HepG2 (cell line): Measurements from ENCODE around the gene KIF1C. TPM values are rescaled to one million over a fixed set of nuclear protein-coding genes. Genes with fewer than 3 reads are reported as not detected.

Experiments used
- ATAC-seq: fragments of 200-7000 bp; cut with Tn5 transposase; 3 replicates; pipeline ENCODE4 v1.9.1; 2020; ENCODE audit warnings: mild to moderate bottlenecking, moderate library complexity
- BruUV-seq: library from RNA; stranded (reverse); fragments of 400-500 nt; replicated peaks from 2 replicates; lab custom pipeline; 2021; lab: Mats Ljungman, UMichigan
- CTCF ChIA-PET: fragments of 300-600 bp; formaldehyde crosslinking; extraction: SDS; loops from one replicate; lab custom pipeline; 2021; ENCODE audit warnings: low total read pairs, inconsistent platforms, low intra/inter-chr PET ratio; lab: Yijun Ruan, JAX
- POLR2A ChIA-PET: fragments of 350-600 bp; sonication (Branson Sonifier 250); formaldehyde crosslinking; loops from one replicate; lab custom pipeline; 2020; ENCODE audit warnings: antibody characterized with exemption, inconsistent platforms; lab: Yijun Ruan, JAX
- DNase-seq: peaks from one replicate; pipeline ENCODE4 v3.0.0-alpha.2; 2015; ENCODE audit warnings: low spot score
- FAIRE-seq: peaks from 3 replicates; lab custom pipeline; 2011; peaks lifted over from hg19 to GRCh38; lab: Jason Lieb, UNC
- H2AFZ ChIP-seq: one replicate; pipeline ENCODE4 v1.6.1; 2011; ENCODE audit warnings: low read length, inconsistent platforms
- H3K27ac ChIP-seq: fragments of 300-600 bp; 3 replicates; pipeline ENCODE4 v1.8.0; 2011; ENCODE audit warnings: mixed run types, mild to moderate bottlenecking, mixed read lengths, low read length, inconsistent platforms; ENCODE audit not compliant: insufficient read depth; ENCODE audit errors: extremely low read length
- H3K27me3 ChIP-seq, 2 experiments: fragments of 200-600 bp in 1 of 2; 2 replicates in 1 of 2; 3 replicates in 1 of 2; pipeline versions ENCODE4 v1.6.0 to v1.8.0; 2011; ENCODE audit warnings: low read length in 2 of 2, mild to moderate bottlenecking in 2 of 2, moderate library complexity in 2 of 2, inconsistent platforms in 1 of 2; ENCODE audit not compliant: insufficient read depth in 2 of 2, control insufficient read depth in 1 of 2
- H3K36me3 ChIP-seq, 2 experiments: fragments of 200-600 bp in 1 of 2; replicated peaks in 1 of 2; 2 replicates in 1 of 2; 3 replicates in 1 of 2; pipeline versions ENCODE4 v1.5.1 to v1.8.0; 2011; ENCODE audit warnings: low read length in 2 of 2, inconsistent platforms in 1 of 2; ENCODE audit not compliant: insufficient read depth in 2 of 2, control insufficient read depth in 1 of 2
- H3K4me1 ChIP-seq: 2 replicates; pipeline ENCODE4 v1.5.1; 2012; ENCODE audit warnings: low read length, inconsistent platforms; ENCODE audit not compliant: insufficient read depth
- H3K4me2 ChIP-seq: 2 replicates; pipeline ENCODE4 v1.6.0; 2011; ENCODE audit warnings: low read depth, low read length, inconsistent platforms
- H3K4me3 ChIP-seq, 3 experiments: fragments of 200-600 bp in 1 of 3; sonication (generic), shearing (Covaris generic) in 1 of 3; replicated peaks in 1 of 3; 2 replicates each; pipeline ENCODE4 v1.5.1; 2011 to 2016; ENCODE audit warnings: low read length in 3 of 3, inconsistent platforms in 2 of 3, low read depth in 2 of 3, mild to moderate bottlenecking in 2 of 3, control low read depth in 1 of 3, mixed read lengths in 1 of 3; ENCODE audit not compliant: insufficient read depth in 1 of 3
- H3K79me2 ChIP-seq: one replicate; pipeline ENCODE4 v1.6.1; 2011; ENCODE audit warnings: low read length, inconsistent platforms; ENCODE audit not compliant: insufficient read depth
- H3K9ac ChIP-seq: 2 replicates; pipeline ENCODE4 v1.6.0; 2011; ENCODE audit warnings: mild to moderate bottlenecking, low read depth, low read length, inconsistent platforms; ENCODE audit not compliant: insufficient read depth
- H3K9me3 ChIP-seq: 2 replicates; pipeline ENCODE4 v1.5.1; 2012; ENCODE audit warnings: mild to moderate bottlenecking, low read length
- H4K20me1 ChIP-seq: 2 replicates; pipeline ENCODE4 v1.6.0; 2011; ENCODE audit warnings: inconsistent platforms, mild to moderate bottlenecking, low read length, moderate library complexity; ENCODE audit not compliant: insufficient read depth
- FOXC1 ChIP-seq: sonication (generic); formaldehyde crosslinking; IDR thresholded peaks from 2 replicates; pipeline ENCODE4 v1.8.0; 2022; ENCODE audit warnings: mild to moderate bottlenecking, missing genetic modification reagents, borderline replicate concordance
- HNRNPK ChIP-seq: fragments of 200-400 bp; formaldehyde crosslinking; IDR thresholded peaks from 2 replicates; pipeline ENCODE4 v1.6.1; 2018; ENCODE audit warnings: low read length, low read depth, moderate library complexity, mild to moderate bottlenecking; ENCODE audit not compliant: poor library complexity, severe bottlenecking
- PATZ1 ChIP-seq: sonication (generic); formaldehyde crosslinking; IDR thresholded peaks from 2 replicates; pipeline ENCODE4 v1.4.0; 2020; ENCODE audit warnings: missing genetic modification reagents
- SMC3 ChIP-seq: IDR thresholded peaks from 2 replicates; pipeline ENCODE4 v1.6.1; 2011; ENCODE audit warnings: low read length, improper control_type of control experiment
- STAG1 ChIP-seq: sonication (generic); formaldehyde crosslinking; IDR thresholded peaks from 2 replicates; pipeline ENCODE4 v1.4.0; 2020; ENCODE audit warnings: missing genetic modification reagents
- THAP9 ChIP-seq: sonication (generic); formaldehyde crosslinking; IDR thresholded peaks from 2 replicates; pipeline ENCODE4; 2020; ENCODE audit warnings: missing genetic modification reagents, mild to moderate bottlenecking, borderline replicate concordance
- YEATS2 ChIP-seq: sonication (generic); formaldehyde crosslinking; IDR thresholded peaks from 2 replicates; pipeline ENCODE4 v1.4.0; 2020; ENCODE audit warnings: missing genetic modification reagents, borderline replicate concordance
- ZBTB7A ChIP-seq: sonication (generic); formaldehyde crosslinking; IDR thresholded peaks from 2 replicates; pipeline ENCODE4 v1.8.0; 2022; ENCODE audit warnings: mild to moderate bottlenecking, missing genetic modification reagents
- ZFX ChIP-seq: sonication (generic); formaldehyde crosslinking; IDR thresholded peaks from 2 replicates; pipeline ENCODE4 v1.4.0; 2020; ENCODE audit warnings: mild to moderate bottlenecking, low read depth, missing genetic modification reagents, moderate library complexity
- ZNF12 ChIP-seq: sonication (generic); formaldehyde crosslinking; IDR thresholded peaks from 2 replicates; pipeline ENCODE4 v1.5.0; 2020; ENCODE audit warnings: missing genetic modification reagents
- ZNF574 ChIP-seq: sonication (generic); formaldehyde crosslinking; IDR thresholded peaks from 2 replicates; pipeline ENCODE4 v1.4.0; 2020; ENCODE audit warnings: missing genetic modification reagents
- ZNF737 ChIP-seq: sonication (generic); formaldehyde crosslinking; IDR thresholded peaks from 2 replicates; pipeline ENCODE4 v1.5.0; 2020; ENCODE audit warnings: missing genetic modification reagents, mild to moderate bottlenecking, borderline replicate concordance
- ZSCAN31 ChIP-seq: sonication (generic); formaldehyde crosslinking; IDR thresholded peaks from 2 replicates; pipeline ENCODE4 v1.5.0; 2020; ENCODE audit warnings: low read depth, mild to moderate bottlenecking, missing genetic modification reagents
- WGBS: methylation state at CpG from one replicate; pipeline ENCODE4 v1.1.6; 2017; ENCODE audit warnings: low lambda C conversion rate; 5-methylcytosine and 5-hydroxymethylcytosine counted together
- in situ Hi-C: cut with HindIII; loops from 2 replicates; pipeline ENCODE4 v1.10.0; 2017; ENCODE audit warnings: low pct_unique_long_range_greater_than_20kb; ENCODE audit not compliant: extremely low pct_ligation_motif_present
- intact Hi-C: fragments of 100-400 bp; cut with micrococcal nuclease; formaldehyde crosslinking; loops from one replicate; pipeline ENCODE4 v1.10.0; 2022; ENCODE audit not compliant: unreplicated experiment
- polyA plus RNA-seq, 8 experiments: library from polyadenylated mRNA; depleted of rRNA in 3 of 8; stranded (reverse) in 7 of 8; unstranded in 1 of 8; fragments of >200 nt; fragmentation: Illumina TruSeq in 4 of 8; extraction: Trizol in 4 of 8; gene quantifications; 2 replicates each; pipeline versions ENCODE4 v1.2.1 to v1.2.3, GENCODE V29; 2011 to 2016; ENCODE audit warnings: low read depth in 4 of 8, missing spikeins in 1 of 8, mixed read lengths in 1 of 8; ENCODE audit not compliant: insufficient read depth in 1 of 8
- total RNA-seq, 5 experiments: library from RNA; depleted of rRNA; stranded (reverse); fragments of >200 nt; fragmentation: Illumina TruSeq; extraction: Trizol; gene quantifications; 2 replicates each; pipeline ENCODE4 v1.2.3, GENCODE V29; 2016; ENCODE audit warnings: low read depth in 1 of 5

The KIF1C gene
- total and polyA plus RNA-seq, 2 of the 13 experiments (the other 11 are each of a cell fraction or from before 2014, with no cell fraction given), result 70.0 to 104 TPM

GRCh38 chr17:4980644-4981216, 17.0 kb upstream of the KIF1C start:
- no peak overlapping the region for H3K27ac ChIP-seq
- CTCF ChIA-PET, result interaction anchor here (2.6 kb wide), 1 partner anchor 82 kb away, joined by 19 read pairs; no protein-coding TSS in a partner anchor
- intact Hi-C loops, result no loop called here
- 68% methylated on average over 6 of the region's 6 CpGs for WGBS
- POLR2A ChIA-PET, result interaction anchor here (2.4 to 3.5 kb wide), 2 partner anchors 12 to 17 kb away, joined by 10 to 19 read pairs; partner anchors contain the start of genes INCA1, KIF1C and SPAG7
- ATAC-seq, result peak; percentile 63
- peaks cover 14% of the 10 kb centered on the region for H3K4me1 ChIP-seq
- no peak overlapping the region for H3K4me3 ChIP-seq
- peak; percentile 54 for DNase-seq
- no peaks in the 10 kb centered on the region for H3K27me3 ChIP-seq
- FAIRE-seq, result peak; percentile 81
- H3K9me3 ChIP-seq, result no peaks in the 10 kb centered on the region
- H4K20me1 ChIP-seq, result 0 out of 2 replicates have a peak, but pooled peaks cover 4% of the 10 kb centered on the region
- H3K36me3 ChIP-seq, result peaks cover 4 to 25% of the 10 kb centered on the region in 2 experiments
- H2AFZ ChIP-seq, result no peak overlapping the region
- BruUV-seq, result no TSS peak
- H3K9ac ChIP-seq, result no peak overlapping the region
- no peak overlapping the region for H3K4me2 ChIP-seq
- in situ Hi-C loops, result no loop called here
- no peaks in the 10 kb centered on the region for H3K79me2 ChIP-seq
- TF ChIP-seq FOXC1 (CRISPR knock-in tag) (0 out of 2 replicates have a peak, but pooled peaks have one; percentile 20), ZNF737 (CRISPR knock-in tag) (no peak), THAP9 (CRISPR knock-in tag) (no peak), STAG1 (peak; percentile 43), ZBTB7A (CRISPR knock-in tag) (0 out of 2 replicates have a peak, but pooled peaks have one; percentile 27), YEATS2 (peak; percentile 31; the same call in 1 of the 2 replicates), ZSCAN31 (no peak), ZNF574 (0 out of 2 replicates have a peak, but pooled peaks have one; percentile 1), ZNF12 (CRISPR knock-in tag) (no peak), SMC3 (peak; percentile 76), ZFX (CRISPR knock-in tag) (0 out of 2 replicates have a peak, but pooled peaks have one; percentile 16), PATZ1 (CRISPR knock-in tag) (peak; percentile 23; the same call in 1 of the 2 replicates), HNRNPK (peak; percentile 97)
